Measurements from ENCODE around the gene ING1.
"Not testable (repeated sequence)": the region's sequence is repeated elsewhere in the genome, so short reads cannot be mapped to it uniquely, and the experiment has no call there.

Gene ING1

GRCh38 chr13:110715395-110716246, 2.1 kb downstream of the ING1 start:
- DNase-seq (ENCODE audit: low spot score in 2 of 2): peak; percentile 97 to 98
- Histone ChIP-seq H3K36me3 (replicated peaks) (peaks cover 13% of the 10 kb centered on the region), H3K4me3 (peak overlapping the region; percentile 93), H3K4me1 (peaks cover 6% of the 10 kb centered on the region), H3K27me3 (ENCODE audit: low read depth) (no peaks in the 10 kb centered on the region), H3K9me3 (no peaks in the 10 kb centered on the region)
- in situ Hi-C loops (cut with MboI; ENCODE audit: low sequenced_read_pairs): loop anchor here (5.0 kb wide), 1 partner anchor 197 kb away; no protein-coding TSS in a partner anchor

GRCh38 chr13:110716247-110716515, 2.7 kb downstream of the ING1 start:
- DNase-seq (ENCODE audit: low spot score in 2 of 2): peak in 1 of 2 experiments; percentile 55
- H3K9me3 ChIP-seq: no peaks in the 10 kb centered on the region
- H3K4me3 ChIP-seq: peak overlapping the region; percentile 93
- peaks cover 4% of the 10 kb centered on the region for H3K4me1 ChIP-seq
- H3K27me3 ChIP-seq (ENCODE audit: low read depth): no peaks in the 10 kb centered on the region
- in situ Hi-C loops (cut with MboI; ENCODE audit: low sequenced_read_pairs): loop anchor here (5.0 kb wide), 1 partner anchor 196 kb away; no protein-coding TSS in a partner anchor
- peaks cover 13% of the 10 kb centered on the region for H3K36me3 ChIP-seq (replicated peaks)

GRCh38 chr13:110719036-110719710, 5.7 kb downstream of the ING1 start:
- peaks cover 4% of the 10 kb centered on the region for H3K4me1 ChIP-seq
- in situ Hi-C loops (cut with MboI; ENCODE audit: low sequenced_read_pairs): loop anchor here (5.0 kb wide), 1 partner anchor 193 kb away; no protein-coding TSS in a partner anchor

GRCh38 chr13:110722971-110723370, 9.5 kb downstream of the ING1 start:
- DNase-seq (ENCODE audit: low spot score in 2 of 2): no peak
- in situ Hi-C loops (cut with MboI; ENCODE audit: low sequenced_read_pairs): no loop called here
- Histone ChIP-seq H3K4me1 (peaks cover 1% of the 10 kb centered on the region), H3K4me3 (no peak overlapping the region), H3K36me3 (replicated peaks) (peaks cover 13% of the 10 kb centered on the region; the same call in 1 of the 2 replicates), H3K9me3 (no peaks in the 10 kb centered on the region), H3K27me3 (ENCODE audit: low read depth) (no peaks in the 10 kb centered on the region)

More at GRCh38 chr13:110719036-110719710, 5.7 kb downstream of the ING1 start:
- no peak overlapping the region for H3K4me3 ChIP-seq
- H3K9me3 ChIP-seq: no peaks in the 10 kb centered on the region
- H3K27me3 ChIP-seq (ENCODE audit: low read depth): no peaks in the 10 kb centered on the region
- DNase-seq (ENCODE audit: low spot score in 2 of 2): no peak
- H3K36me3 ChIP-seq (replicated peaks): peaks cover 13% of the 10 kb centered on the region

GRCh38 chr13:110723598-110723997, 10.1 kb downstream of the ING1 start:
- H3K9me3 ChIP-seq: no peaks in the 10 kb centered on the region
- no peak overlapping the region for H3K4me3 ChIP-seq
- H3K4me1 ChIP-seq: no peaks in the 10 kb centered on the region
- in situ Hi-C loops (cut with MboI; ENCODE audit: low sequenced_read_pairs): no loop called here
- no peak for DNase-seq (ENCODE audit: low spot score in 2 of 2)
- H3K27me3 ChIP-seq (ENCODE audit: low read depth): no peaks in the 10 kb centered on the region
- peaks cover 13% of the 10 kb centered on the region; the same call in 1 of the 2 replicates for H3K36me3 ChIP-seq (replicated peaks)

- H3K27me3 ChIP-seq (ENCODE audit: low read depth); H3K36me3 ChIP-seq (replicated peaks); H3K4me1 ChIP-seq; H3K4me3 ChIP-seq; H3K9me3 ChIP-seq; DNase-seq (ENCODE audit: low spot score in 2 of 2); in situ Hi-C loops (cut with MboI; ENCODE audit: low sequenced_read_pairs): not testable (repeated sequence)
These were observed 12.7 kb downstream of the ING1 start for GRCh38 chr13:110726153-110726552.

DNA sequence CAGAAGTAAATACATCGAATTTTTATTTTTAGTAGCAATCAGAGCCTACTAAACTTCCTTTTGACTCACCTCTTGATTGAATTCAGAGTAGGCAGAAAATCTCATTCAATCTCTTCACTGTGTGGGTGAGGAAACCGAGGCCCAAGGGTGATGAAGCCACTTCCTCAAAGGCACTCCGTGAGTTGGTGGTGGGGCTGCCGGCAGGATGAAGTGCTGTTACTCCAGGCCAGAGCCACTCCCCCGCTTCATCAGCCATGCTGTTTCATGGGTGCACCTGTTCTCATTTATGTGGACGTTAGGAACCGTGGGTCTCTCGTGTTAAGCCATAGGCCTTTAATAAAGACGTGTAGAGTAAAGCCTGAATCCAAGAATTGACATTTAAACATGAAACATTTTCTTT, 13.2 kb downstream of the ING1 start:
- no peaks in the 10 kb centered on the region for H3K9me3 ChIP-seq
- H3K27me3 ChIP-seq (ENCODE audit: low read depth): no peaks in the 10 kb centered on the region
- H3K4me1 ChIP-seq: no peaks in the 10 kb centered on the region
- no peaks in the 10 kb centered on the region for H3K36me3 ChIP-seq (replicated peaks)
- H3K4me3 ChIP-seq: no peak overlapping the region
- in situ Hi-C loops (cut with MboI; ENCODE audit: low sequenced_read_pairs): no loop called here
- no peak for DNase-seq (ENCODE audit: low spot score in 2 of 2)

DNA sequence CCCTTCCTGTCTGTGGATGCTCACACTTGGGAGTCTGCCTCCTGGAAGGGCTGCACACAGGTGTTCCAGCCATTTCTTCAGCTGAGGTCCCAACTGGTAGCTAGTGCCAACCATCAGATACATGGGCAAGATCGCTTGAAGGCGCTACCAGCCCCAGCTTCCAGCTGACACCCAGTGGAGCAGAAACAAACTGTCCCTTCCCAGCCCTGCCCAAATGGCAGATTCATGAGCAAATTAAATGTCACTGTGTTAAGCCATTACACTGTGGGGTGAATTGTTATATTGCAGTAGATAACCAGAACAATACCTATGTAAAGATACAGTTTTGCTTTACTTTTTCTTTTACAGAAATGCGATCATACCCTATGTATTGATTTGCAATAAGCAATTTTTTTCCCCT, 17.6 kb downstream of the ING1 start:
- Histone ChIP-seq H3K9me3 (no peaks in the 10 kb centered on the region), H3K27me3 (ENCODE audit: low read depth) (no peaks in the 10 kb centered on the region), H3K4me1 (no peaks in the 10 kb centered on the region), H3K4me3 (no peak overlapping the region), H3K36me3 (replicated peaks) (no peaks in the 10 kb centered on the region)
- in situ Hi-C loops (cut with MboI; ENCODE audit: low sequenced_read_pairs): no loop called here
- DNase-seq (ENCODE audit: low spot score in 2 of 2): no peak

DNA sequence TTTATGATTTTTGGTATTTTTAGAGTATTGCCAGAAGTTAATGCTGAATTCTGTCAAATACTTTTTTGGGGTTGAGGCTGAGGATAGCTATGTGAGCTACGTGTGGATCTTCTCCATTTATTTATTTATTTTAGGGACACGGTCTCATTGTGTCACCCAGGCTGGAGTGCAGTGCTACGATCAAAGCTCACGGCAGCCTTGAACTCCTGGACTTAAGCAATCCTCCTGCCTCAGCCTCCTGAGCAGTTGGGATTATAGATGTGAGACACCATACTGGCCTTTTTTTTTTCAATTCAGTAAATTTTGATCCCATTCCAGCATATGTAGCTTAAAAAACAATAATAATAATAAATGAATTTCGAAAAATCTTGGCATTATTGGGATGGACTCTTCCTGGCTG, 21.1 kb downstream of the ING1 start:
- H3K4me3 ChIP-seq: no peak overlapping the region
- H3K4me1 ChIP-seq: no peaks in the 10 kb centered on the region
- H3K27me3 ChIP-seq (ENCODE audit: low read depth): no peaks in the 10 kb centered on the region
- no peak for DNase-seq (ENCODE audit: low spot score in 2 of 2)
- H3K36me3 ChIP-seq (replicated peaks): no peaks in the 10 kb centered on the region
- in situ Hi-C loops (cut with MboI; ENCODE audit: low sequenced_read_pairs): no loop called here
- H3K9me3 ChIP-seq: no peaks in the 10 kb centered on the region; the same call in 1 of the 2 replicates

DNA sequence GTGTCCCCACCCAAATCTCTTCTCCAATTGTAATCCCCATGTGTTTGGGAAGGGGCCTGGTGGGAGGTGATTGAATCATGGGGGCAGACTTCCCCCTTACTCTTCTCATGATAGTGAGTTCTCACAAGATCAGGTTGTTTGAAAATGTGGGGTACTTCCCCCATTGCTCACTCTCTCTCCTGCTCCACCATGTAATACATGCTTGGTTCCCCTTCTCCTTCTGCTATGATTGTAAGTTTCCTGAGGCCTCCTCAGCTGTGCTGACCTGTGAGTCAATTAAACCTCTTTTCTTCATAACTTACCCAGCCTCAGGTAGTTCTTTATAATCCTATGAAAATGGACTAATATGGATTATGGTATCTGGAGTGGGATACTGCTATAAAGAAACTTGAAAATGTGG, 24.1 kb downstream of the ING1 start:
- in situ Hi-C loops (cut with MboI; ENCODE audit: low sequenced_read_pairs): no loop called here
- no peaks in the 10 kb centered on the region; the same call in 1 of the 2 replicates for H3K9me3 ChIP-seq
- DNase-seq (ENCODE audit: low spot score in 2 of 2): no peak
- no peaks in the 10 kb centered on the region for H3K36me3 ChIP-seq (replicated peaks)
- no peak overlapping the region for H3K4me3 ChIP-seq
- no peaks in the 10 kb centered on the region for H3K4me1 ChIP-seq
- H3K27me3 ChIP-seq (ENCODE audit: low read depth): no peaks in the 10 kb centered on the region

GRCh38 chr13:110743687-110744086, 30.2 kb downstream of the ING1 start:
- no peaks in the 10 kb centered on the region for H3K36me3 ChIP-seq (replicated peaks)
- peaks cover 8% of the 10 kb centered on the region; the same call in 1 of the 2 replicates for H3K9me3 ChIP-seq
- no peak for DNase-seq (ENCODE audit: low spot score in 2 of 2)
- no peak overlapping the region for H3K4me3 ChIP-seq
- no peaks in the 10 kb centered on the region for H3K27me3 ChIP-seq (ENCODE audit: low read depth)
- in situ Hi-C loops (cut with MboI; ENCODE audit: low sequenced_read_pairs): no loop called here
- H3K4me1 ChIP-seq: no peaks in the 10 kb centered on the region

DNA sequence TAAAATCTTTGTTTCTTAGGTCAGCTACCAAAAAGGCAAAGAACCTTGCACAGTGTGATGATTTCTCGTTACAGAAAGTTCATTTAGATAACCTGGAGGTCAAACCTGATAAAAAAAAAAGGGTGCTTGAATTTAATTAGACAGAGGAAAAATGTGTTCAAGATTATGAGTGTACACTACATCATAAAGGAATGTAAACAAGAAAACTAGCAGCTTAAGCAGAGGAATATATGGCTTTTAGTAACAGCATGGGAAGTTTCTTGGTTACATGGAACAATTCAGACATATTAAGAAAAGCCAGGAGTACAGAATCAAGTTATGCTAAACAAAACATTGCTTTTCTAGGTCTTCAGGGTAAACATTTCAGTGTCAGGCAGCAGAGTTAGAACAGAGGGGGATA, 32.9 kb downstream of the ING1 start:
- Histone ChIP-seq H3K27me3 (ENCODE audit: low read depth) (no peaks in the 10 kb centered on the region), H3K4me3 (no peak overlapping the region), H3K36me3 (replicated peaks) (no peaks in the 10 kb centered on the region), H3K9me3 (peaks cover 8% of the 10 kb centered on the region; the same call in 1 of the 2 replicates), H3K4me1 (no peaks in the 10 kb centered on the region)
- DNase-seq (ENCODE audit: low spot score in 2 of 2): no peak
- in situ Hi-C loops (cut with MboI; ENCODE audit: low sequenced_read_pairs): no loop called here

DNA sequence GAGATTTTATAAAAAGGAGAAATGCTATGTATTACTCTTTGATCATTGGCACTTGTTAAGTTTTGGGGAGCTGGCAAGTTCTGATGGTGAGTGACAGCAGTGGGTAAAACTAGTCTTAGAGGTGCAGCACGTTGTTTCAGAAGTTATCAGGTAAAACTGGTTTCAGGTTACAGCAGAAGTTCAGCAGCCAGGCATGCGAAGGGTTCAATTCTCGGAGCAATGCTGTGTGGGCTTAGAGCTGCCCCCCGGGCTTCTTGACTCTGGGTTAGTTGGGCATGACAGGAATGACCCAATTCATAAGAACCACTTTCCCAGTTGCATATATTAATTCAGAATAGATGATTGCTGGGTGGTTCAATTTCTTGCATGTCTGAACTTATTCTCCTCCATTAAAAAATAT, 34.8 kb downstream of the ING1 start:
- H3K4me3 ChIP-seq: no peak overlapping the region
- peaks cover 8% of the 10 kb centered on the region; the same call in 1 of the 2 replicates for H3K9me3 ChIP-seq
- no peak for DNase-seq (ENCODE audit: low spot score in 2 of 2)
- no peaks in the 10 kb centered on the region for H3K36me3 ChIP-seq (replicated peaks)
- H3K27me3 ChIP-seq (ENCODE audit: low read depth): no peaks in the 10 kb centered on the region
- in situ Hi-C loops (cut with MboI; ENCODE audit: low sequenced_read_pairs): no loop called here
- no peaks in the 10 kb centered on the region for H3K4me1 ChIP-seq

DNA sequence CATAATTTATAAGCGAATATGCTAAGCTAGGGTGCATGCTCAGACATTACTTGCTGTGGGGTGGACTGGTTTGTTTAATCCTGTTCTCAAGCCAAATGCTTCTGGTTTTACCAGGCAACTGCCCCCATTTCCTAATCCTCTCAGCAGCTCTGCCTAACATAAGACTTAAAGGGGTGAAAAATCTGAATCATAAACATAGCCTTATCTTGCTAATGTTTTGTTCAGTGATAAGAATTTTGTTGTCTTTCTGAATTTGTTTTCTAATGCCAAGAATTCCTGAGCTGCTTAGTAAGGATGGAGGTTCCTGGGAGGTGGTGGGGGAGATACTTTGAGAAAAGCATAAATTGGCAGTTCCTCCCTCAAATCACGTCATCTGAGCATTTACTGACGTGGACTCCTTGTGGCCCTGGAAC, 42.7 kb downstream of the ING1 start:
- in situ Hi-C loops (cut with MboI; ENCODE audit: low sequenced_read_pairs): no loop called here
- Histone ChIP-seq H3K4me3 (no peak overlapping the region), H3K27me3 (ENCODE audit: low read depth) (no peaks in the 10 kb centered on the region), H3K36me3 (replicated peaks) (no peaks in the 10 kb centered on the region), H3K4me1 (no peaks in the 10 kb centered on the region), H3K9me3 (no peaks in the 10 kb centered on the region)
- no peak for DNase-seq (ENCODE audit: low spot score in 2 of 2)
